ENCODE results near the gene ZNF107. TPM values are rescaled to one million over a fixed set of nuclear protein-coding genes. Genes with fewer than 3 reads are reported as not detected.

Gene ZNF107
- total RNA-seq, 4 donors from 2014 or later = 1.8 to 4.9 (median 3.5) TPM

GRCh38 chr7:64637521-64638445 is 28.1 kb upstream of the ZNF107 start:
- H3K36me3 ChIP-seq = no peaks in the 10 kb centered on the region
- H3K4me1 ChIP-seq = no peaks in the 10 kb centered on the region
- H3K27me3 ChIP-seq = no peaks in the 10 kb centered on the region
- WGBS, 2 donors (ENCODE audit: low coverage in 1 of 2) = 69 to 71% methylated on average over 4 of the region's 4 CpGs
- H3K27ac ChIP-seq = no peak overlapping the region
- no peak for ATAC-seq
- no peak for TF ChIP-seq POLR2AphosphoS5 (IDR thresholded peaks at IDR 0.05)
- no peak for TF ChIP-seq CTCF (IDR thresholded peaks at IDR 0.05)
- no peaks in the 10 kb centered on the region for H3K9me3 ChIP-seq
- no peak overlapping the region for H3K4me3 ChIP-seq

- ATAC-seq = no peak
- Histone ChIP-seq H3K9me3 (no peaks in the 10 kb centered on the region), H3K27ac (no peak overlapping the region), H3K36me3 (no peaks in the 10 kb centered on the region), H3K4me3 (no peak overlapping the region), H3K4me1 (no peaks in the 10 kb centered on the region), H3K27me3 (no peaks in the 10 kb centered on the region)
- WGBS, 2 donors (ENCODE audit: low coverage in 1 of 2) = 83% methylated on average over 1 of the region's 2 CpGs; no CpG with 5 or more reads in 1 of the 2 donors
- TF ChIP-seq CTCF (IDR thresholded peaks at IDR 0.05) (no peak), POLR2AphosphoS5 (IDR thresholded peaks at IDR 0.05) (no peak), EP300 (IDR thresholded peaks at IDR 0.05) (no peak), POLR2A (IDR thresholded peaks at IDR 0.05) (no peak)
Measured at GRCh38 chr7:64638822-64639221, 27.1 kb upstream of the ZNF107 start.

- Histone ChIP-seq H3K27me3 (no peaks in the 10 kb centered on the region), H3K4me1 (no peaks in the 10 kb centered on the region), H3K9me3 (no peaks in the 10 kb centered on the region), H3K27ac (no peak overlapping the region), H3K4me3 (no peak overlapping the region), H3K36me3 (no peaks in the 10 kb centered on the region)
- no peak for TF ChIP-seq CTCF (IDR thresholded peaks at IDR 0.05)
- no peak for TF ChIP-seq POLR2AphosphoS5 (IDR thresholded peaks at IDR 0.05)
- TF ChIP-seq POLR2A (IDR thresholded peaks at IDR 0.05) = no peak
- TF ChIP-seq EP300 (IDR thresholded peaks at IDR 0.05) = no peak
- no peak for ATAC-seq
- 25 to 80% methylated on average over 1 to 2 of the region's 2 CpGs for WGBS, 2 donors (ENCODE audit: low coverage in 1 of 2)
Measured at GRCh38 chr7:64639267-64640001, 26.5 kb upstream of the ZNF107 start.

- no peak for ATAC-seq
- no peaks in the 10 kb centered on the region for H3K4me1 ChIP-seq
- H3K27me3 ChIP-seq = no peaks in the 10 kb centered on the region
- H3K27ac ChIP-seq = no peak overlapping the region
- no peak overlapping the region for H3K4me3 ChIP-seq
- H3K36me3 ChIP-seq = no peaks in the 10 kb centered on the region
- WGBS, 2 donors (ENCODE audit: low coverage in 1 of 2) = 80 to 96% methylated on average over 3 of the region's 3 CpGs
- no peaks in the 10 kb centered on the region for H3K9me3 ChIP-seq
- TF ChIP-seq POLR2A (IDR thresholded peaks at IDR 0.05) = no peak
- TF ChIP-seq EP300 (IDR thresholded peaks at IDR 0.05) = no peak
- no peak for TF ChIP-seq CTCF (IDR thresholded peaks at IDR 0.05)
Measured at GRCh38 chr7:64640504-64640903, 25.4 kb upstream of the ZNF107 start.

Data from gastroesophageal sphincter (tissue), 4 donors.